GDM1 (cell line): ENCODE data around the gene INPP5J.
A peak's percentile ranks its signal among the peaks of the same experiment; 100 is the strongest.
"Not testable (repeated sequence)": the region's sequence is repeated elsewhere in the genome, so short reads cannot be mapped to it uniquely, and the experiment has no call there.

Source experiments
- DNase-seq: peaks from one replicate; lab custom pipeline; 2025; lab: John Stamatoyannopoulos, UW

INPP5J gene

DNA sequence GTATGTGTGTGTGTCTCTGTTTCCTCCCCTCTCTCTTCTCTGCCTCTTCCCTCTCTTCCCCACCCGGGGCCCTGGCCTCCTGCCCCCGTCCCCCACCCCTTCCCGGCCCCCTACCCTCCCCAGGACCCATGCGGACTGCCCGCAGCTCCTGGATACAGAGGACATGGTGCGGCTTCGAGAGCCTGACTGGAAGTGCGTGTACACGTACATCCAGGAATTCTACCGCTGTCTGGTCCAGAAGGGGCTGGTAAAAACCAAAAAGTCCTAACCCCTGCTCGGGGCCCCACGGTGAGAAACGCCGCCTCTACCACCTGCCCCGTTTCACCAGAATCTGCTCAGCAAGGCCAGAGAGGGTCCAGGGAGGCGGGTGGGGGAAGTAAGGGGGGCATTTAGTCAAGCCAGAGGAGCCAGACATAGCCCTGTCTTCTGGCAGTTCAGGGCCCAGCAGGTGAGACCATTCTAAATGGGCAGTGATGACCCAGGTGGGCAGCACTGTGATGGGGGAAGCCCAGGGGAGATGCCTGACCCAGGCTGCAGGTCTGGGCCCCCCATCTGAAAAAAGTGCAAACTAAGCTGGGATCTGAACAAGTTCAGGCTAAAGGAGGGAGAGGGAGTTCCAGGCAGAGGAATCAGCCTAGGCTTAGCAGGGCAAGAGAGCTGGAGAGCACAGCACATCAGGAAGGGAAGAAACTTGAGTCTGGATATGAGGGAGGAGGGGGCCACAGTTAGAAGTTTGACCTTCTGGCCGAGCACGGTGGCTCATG lies 21.8 kb upstream of the INPP5J start:
- DNase-seq, result no peak

DNA sequence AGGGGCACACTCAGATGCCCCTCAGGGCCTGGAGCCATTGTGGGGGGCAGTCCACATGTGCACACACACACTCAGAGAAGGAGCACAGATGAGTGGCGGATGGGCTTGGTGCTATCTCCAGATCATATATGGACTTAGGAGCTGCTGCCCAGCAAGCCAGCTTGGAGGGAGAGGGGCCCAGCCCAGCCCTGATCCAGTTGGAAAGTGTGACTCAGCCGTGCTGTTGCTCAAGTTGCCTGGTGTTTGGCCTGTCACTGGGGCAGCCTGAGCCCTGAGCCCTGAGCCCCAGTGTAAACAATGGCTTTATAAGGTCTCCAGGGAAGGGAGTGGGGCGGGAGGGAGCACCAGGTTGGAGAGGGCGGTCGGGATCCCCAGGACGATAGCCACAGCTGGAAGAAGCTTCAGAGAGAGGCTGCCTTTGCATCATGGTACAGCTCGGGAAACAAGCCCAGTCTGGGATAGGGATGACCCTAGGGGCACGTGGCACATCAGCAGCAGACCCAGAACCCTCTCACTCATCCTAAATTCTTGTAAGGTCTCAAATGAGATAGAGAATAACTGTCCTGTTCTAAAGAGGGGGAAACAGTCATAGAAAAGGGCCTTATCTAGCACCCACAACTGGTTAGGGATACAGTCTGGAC lies 20.2 kb upstream of the INPP5J start:
- no peak for DNase-seq

DNA sequence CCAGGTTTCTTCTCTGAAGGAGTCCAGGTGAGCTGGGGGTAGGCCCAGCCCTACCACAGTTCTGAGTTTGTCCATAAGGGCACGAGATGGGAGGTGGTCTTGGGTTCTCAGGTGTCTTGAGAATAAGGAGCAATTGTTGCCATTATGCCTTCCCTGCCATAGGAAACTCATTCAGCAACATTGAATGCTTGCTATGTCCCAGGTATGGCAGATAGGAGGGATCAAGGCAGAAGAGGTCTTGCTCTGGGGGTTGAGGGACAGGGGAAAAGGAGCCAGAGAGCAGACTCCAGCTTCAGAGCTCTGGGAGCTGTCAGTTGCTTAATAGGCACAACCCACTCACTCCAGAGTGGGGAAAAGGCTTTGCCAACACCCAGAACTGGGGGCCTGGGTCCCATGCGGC lies 19.7 kb upstream of the INPP5J start:
- DNase-seq, result no peak

DNA sequence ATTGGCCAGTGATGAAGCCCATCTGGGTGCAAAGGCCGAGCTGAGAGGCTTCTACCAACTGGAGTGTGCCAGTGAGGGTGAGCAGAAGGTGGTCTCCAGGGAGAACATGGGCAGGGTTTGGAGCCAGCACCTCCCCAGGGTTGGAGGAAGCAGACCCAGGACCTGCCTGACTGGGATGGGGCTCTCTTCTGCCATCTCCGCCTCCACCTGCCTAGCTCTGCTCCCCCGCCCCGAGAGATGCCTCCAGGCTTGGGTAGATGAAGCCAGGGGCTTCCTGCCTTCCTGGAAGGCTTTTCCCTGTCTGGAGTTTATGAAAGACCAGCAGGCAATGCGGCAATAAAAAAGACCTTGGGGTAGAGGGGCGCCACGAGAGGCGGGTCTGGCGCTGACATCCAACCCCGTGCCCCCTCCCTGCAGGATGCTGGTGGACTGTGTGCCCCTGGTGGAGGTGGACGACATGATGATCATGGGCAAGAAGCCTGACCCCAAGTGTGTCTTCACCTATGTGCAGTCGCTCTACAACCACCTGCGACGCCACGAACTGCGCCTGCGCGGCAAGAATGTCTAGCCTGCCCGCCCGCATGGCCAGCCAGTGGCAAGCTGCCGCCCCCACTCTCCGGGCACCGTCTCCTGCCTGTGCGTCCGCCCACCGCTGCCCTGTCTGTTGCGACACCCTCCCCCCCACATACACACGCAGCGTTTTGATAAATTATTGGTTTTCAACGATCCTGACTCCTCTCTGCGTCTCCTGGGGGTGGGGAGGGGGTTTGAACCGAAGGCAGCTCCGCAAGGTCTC lies 18.7 kb upstream of the INPP5J start:
- DNase-seq, result no peak

DNA sequence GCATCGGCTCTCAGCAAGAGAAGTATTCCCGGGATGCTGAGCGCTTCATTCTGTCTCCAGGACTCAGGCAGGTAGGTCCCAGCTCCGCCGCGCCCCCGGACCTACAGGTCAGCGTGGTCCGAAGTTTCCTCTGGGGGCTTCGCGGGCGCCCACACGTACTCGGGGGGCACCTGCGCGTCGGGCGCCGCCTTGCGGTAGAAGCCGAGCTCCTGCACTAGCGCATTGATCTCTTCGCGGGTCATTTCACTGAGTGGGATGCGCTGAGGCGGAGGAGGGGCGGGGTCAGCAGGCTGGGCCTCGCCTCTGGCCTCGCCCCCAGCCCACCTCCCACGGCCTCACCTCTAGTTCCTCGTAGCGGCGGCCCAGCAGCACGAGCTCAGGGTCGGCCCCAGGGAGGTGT lies 17.9 kb upstream of the INPP5J start:
- no peak for DNase-seq

DNA sequence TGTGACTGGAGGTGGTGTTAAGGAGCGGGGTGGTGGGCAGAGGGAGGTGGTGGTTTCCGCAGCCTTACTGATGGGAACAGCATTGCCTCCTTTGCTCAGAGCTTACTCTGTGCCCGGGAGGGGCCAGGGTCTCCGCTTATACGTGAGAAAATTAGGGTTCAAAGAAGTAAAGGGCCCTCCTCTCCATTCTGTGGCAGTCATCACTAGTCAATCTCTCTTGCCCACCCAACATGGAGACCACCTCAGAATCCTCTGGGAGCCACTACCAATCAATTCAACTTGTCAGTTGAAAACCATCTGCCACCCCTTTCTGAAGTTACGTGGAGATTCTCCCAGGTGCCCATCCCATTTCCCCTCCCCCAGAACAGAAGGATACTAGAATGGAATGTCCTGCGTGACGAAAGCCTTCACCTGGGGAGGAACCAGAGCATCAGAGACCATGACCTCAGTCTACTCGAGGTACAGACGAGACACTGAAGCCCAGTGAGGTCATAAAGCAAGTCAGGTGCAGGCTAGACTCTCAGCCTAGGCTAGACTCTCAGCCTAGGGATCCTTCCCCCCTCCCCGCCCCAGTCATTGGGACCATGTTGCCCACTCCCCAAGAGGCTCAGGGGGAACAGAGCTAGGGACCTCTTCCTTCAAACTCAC lies 17.4 kb upstream of the INPP5J start:
- no peak for DNase-seq

DNA sequence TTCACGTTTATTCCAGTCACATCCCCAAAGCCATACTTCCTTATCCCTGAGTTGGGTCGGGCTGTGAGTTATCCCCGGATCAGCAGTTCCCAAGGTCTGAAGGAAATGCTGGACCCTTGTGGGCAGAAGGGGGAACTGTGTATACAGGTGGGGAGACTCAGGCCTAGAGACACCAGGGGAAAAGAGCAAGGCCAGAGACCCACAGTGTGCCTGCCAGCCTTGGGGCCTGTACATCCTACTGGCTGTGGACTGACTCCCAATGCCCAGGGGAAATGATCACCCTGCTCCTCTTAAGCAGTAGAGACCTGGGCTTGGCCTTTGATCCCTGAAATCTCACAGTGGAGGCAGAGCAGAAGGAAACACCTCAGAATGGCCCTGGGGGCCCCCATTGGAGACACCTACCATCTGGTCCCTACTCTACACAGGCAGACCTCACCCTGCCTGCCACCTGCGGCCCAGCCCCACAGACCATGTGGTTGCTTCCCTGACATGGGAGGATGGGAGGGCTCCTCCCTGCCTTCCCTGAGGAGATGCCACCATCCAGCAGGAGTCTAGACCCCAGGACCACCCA lies 16.7 kb upstream of the INPP5J start:
- no peak for DNase-seq

DNA sequence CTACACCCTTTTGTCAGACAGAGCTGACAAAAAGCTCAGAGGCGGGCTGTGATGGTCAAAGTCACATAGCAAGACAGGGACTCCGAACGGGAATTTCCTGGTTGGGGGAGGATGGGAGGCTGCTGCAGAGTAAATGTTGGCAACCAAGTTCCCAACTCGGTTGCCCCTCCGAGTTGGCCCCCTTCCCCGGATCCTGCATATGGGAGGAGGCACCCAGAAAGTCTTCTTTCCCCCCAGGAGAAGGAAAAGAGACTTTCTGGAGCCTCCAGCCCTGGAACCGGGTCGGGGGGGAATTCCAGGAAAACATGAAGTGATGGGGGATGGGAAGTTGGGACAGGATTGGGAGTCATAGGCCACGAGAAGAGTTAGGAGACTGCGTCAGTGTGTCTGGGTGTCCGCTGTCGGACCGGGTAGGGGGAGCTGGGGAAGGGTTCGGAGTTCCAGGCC lies 16.0 kb upstream of the INPP5J start:
- no peak for DNase-seq

DNA sequence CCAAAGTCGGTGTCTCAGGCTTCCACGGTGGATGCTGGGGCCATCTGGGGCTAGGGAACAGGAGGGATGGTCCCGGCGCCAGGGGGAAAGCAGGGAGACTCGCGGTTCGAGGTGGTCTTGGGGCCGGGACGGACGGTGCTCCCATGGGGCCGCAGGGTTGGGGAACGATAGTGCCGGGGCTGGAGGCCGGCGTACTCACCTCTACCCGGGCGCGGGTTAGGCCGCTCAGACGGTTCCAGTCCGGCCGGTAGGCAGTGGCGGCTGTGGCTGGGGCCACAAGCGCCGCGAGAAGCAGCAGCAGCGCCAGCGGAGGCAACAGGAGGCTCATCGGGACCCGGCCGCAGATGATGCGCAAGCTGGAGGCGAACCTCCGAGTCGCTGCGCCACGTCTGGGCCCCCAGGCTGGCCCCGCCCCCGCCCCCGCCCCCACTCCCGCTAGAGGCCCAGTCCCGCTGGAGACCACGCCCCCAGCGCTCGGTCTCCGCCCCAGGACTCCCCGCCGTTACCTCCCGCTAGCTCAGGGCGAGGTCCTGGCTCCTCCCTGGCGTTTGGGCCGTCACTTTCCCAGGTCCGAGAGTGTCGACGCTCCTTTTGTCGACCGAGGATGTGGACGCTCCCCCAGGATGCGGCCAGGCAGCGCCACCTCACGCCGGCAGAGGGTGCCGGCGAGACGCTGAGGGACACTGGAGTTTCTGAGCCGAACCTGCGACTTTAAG lies 15.4 kb upstream of the INPP5J start, which contains the start of gene SELENOM:
Gene SELENOM, minus strand, starts transcription at position 391 of the 716 bp plus-strand sequence. Its CDS starts 63 bp downstream, at position 328.
- DNase-seq, result peak; percentile 80

DNA sequence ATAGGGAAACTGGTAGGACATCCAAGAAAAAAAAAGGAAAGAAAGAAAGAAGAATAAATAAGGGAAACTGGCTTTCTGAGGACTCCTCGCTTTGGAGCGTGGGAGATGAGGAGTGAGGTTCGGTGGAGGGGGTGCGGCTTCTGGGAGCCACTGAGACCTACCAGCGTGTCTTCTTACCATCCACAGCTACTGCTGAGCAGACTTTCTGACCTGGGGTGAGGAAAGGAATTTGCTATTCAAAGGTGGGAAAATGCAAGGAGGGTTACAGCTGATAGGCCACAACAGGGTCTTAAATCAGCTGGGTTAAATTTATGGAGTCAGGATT lies 14.9 kb upstream of the INPP5J start:
- no peak for DNase-seq

DNA sequence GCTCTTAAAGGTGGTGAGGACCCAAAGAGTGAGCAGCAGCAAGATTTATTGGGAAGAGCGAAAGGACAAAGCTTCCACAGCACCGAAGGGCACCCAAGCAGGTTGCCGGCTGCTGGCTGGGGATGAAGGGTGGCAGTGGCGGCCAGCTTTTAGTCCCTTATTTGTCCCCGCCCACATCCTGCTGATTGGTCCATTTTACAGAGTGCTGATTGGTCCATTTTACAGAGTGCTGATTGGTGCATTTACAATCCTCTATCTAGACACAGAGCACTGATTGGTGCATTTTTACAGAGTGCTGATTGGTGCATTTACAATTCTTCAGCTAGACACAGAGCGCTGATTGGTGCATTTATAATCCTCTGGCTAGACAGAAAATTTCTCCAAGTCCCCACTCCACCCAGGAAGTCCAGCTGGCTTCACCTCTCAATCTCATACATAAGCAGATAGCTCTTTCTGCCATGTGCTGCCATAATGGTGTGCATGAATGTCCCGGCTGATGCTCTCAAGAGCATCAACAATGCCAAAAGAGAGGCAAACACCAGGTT lies 10.1 kb upstream of the INPP5J start:
- not testable (repeated sequence) for DNase-seq

DNA sequence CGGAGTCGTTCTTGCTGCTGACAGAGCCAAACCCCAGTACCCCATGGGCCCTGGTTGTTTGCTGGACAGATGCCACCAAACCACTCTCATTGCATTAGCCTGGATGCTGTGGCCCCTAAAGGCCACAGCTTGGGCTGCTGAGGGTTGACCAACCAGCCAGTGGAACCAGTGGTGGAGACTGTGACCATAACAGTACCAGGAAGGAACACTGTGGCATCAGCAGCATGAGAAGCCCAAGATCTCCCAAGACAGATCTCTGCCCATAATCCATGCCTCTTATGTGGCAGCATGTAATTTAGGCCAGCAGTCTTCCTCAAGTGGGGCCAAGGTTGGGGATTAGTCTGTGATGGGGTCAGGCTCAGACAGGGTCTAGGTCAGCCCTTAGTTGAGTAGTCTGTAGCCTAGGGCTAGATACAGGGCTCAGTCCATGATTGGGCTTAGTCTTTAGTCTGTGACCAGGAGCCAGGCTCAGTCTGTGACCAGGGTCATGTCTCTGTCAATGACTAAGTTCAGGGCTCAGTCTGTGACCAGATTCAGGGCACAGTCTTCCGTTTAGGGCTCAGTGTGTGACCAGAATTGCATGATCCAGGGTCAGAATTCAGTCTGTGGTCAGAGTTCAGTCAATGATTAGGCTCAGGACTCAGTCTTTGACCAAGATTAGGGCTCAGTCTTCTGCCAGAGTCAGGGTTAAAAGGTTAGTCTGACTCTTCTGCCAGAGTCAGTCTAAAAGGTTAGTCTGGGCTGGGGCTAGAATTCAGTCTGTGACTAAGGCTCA lies 4.5 kb upstream of the INPP5J start:
- no peak for DNase-seq

DNA sequence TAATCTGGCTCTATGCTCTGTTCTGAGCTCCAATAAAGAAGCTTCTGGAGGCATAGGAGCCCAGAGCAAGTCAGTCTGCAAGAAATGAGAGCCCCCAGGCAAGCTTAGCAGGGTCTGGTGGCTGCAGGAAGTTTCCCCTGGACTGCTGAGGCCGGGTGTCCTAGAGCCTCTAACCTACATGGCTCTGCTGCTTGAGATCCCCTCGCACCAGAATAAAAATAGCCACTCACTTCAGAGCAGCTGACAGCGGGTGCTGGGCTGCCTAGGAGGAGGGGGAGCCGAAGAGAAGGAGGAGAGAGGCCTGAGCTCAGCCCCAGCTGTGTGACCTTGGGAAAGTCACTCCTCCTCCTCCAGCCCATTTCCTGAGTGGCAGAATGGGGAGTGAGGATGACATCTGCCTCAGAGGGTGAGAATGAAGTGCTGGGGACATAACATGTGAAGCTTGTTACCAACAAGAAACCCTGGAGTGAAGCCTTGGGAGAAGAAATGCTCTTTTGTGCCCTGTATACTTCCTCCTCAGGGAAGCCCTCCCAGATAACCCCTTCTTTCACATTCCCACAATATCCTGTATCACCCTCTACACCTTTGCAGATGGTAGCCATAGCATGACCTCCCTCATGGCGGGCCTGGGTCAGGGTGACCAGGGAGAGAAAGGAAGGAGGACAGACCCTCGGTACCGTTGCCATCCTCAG lies 3.6 kb upstream of the INPP5J start:
- no peak for DNase-seq

DNA sequence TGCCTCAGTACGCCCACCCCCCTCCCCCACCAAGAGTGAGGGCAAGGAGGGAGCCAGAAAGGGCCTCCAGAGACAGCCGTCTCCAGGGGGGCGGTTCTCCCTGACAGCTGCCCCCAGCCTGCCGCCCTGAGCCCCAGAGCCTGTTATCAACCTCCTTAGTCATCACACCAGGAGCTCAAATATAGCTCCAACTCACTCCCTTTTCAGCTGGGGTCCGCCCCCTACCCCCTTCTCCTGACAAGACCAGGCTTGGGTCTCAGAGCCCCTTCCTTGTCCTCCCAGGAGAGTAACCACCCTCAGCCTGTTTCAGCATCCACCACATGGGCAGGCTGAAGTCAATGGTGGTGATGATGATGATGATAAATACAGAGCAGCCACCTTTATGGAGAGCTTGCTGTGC lies 2.5 kb upstream of the INPP5J start:
- no peak for DNase-seq

DNA sequence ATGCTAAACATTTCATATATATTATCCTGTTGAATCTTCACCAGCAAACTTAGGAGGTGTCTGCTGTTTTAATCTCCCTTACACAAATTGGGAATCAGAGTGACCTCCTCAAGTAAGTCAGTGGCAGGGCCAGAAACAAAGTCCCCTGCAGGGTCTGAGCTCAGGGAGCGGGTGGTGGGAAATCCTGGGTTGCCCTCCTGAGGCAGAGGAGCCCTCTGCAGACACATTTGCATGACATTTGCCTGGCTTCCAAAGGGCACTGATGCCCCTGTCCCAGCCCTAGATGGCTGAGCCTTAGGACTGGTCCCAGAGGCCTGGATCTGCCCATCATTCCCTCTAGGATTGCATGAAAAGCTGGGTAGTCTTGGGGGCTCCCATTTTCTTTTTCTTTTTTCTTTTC lies 2.1 kb upstream of the INPP5J start:
- DNase-seq, result no peak

DNA sequence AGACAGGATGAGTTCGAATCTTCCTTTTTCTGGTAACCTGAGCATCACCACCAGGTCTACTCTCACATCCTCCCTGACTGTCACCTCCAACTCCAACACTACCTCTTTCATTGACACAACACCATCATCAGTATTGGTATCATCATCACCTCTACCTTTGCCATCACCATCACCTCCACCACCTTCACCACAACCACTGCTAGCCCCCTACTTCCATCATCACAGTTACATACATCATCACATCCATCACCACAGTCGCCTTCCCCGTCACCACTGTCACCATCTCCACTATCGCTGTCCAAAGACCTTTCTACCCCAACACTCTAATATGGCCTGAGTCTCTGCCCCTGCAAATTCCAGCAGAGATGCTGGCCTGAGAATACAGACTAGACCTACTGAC lies 1.4 kb upstream of the INPP5J start:
- DNase-seq, result no peak

DNA sequence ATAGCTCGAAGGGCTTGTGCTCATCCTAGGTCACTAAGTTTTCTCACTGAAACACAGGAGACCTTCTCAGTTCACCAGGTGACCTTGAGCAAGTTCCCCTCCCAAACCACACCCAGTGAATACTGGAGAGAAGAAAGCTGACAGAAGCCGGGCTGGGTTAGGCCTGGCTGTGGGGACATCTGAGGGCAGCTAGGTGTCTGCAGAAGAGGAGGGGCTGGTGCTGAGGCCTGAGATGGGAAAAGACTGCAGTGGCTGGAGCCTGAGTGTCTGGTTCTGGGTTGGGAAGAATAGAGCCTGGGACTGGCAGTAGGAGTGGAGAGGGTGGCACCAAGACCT lies 602 bp upstream of the INPP5J start:
- no peak for DNase-seq

DNA sequence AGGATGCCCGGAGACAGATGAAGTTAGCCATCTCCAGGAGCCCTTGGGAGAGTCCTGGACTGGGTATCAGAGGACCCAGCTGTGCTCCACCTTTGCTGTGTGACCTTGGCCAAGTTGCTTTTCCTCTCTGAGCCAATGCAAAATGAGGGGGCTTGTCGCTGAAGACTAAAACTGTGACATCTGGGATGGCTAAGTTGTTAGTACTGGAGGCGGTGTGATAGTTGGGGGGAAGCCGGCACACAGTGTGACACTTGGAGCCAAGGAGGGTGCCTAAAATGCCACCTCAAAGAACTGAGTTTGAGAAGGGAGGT lies 481 bp downstream of the INPP5J start:
- DNase-seq, result no peak

DNA sequence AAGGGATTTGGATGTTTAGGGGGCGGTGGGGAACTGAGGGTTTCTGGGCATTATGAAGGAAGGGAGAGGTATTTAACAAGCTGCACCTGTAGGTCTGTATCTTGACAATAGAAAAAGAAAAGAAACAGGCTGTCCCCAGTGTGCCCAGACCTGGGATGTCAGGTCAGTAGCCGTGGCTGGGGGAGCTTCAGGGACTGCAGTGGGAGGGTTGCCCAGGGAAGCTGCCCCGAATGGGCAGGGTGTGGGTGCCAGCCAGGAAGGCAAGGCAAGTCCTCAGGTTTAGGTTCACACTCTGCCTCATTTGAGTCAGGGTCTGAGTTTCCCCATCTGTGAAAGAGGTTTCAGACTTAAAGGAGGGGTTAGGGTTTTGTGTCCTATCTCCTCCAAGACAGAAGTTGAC lies 1.5 kb downstream of the INPP5J start:
- no peak for DNase-seq

DNA sequence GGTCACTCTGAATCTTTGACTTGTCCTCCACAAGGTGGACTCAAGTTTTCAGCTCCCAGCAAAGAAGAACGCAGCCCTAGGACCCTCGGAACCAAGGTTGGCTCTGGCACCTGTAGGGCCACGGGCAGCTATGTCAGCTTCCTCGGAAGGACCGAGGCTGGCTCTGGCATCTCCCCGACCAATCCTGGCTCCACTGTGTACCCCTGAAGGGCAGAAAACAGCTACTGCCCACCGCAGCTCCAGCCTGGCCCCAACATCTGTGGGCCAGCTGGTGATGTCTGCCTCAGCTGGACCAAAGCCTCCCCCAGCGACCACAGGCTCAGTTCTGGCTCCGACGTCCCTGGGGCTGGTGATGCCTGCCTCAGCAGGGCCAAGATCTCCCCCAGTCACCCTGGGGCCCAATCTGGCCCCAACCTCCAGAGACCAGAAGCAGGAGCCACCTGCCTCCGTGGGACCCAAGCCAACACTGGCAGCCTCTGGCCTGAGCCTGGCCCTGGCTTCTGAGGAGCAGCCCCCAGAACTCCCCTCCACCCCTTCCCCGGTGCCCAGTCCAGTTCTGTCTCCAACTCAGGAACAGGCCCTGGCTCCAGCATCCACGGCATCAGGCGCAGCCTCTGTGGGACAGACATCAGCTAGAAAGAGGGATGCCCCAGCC lies 2.2 kb downstream of the INPP5J start:
- DNase-seq, result no peak
